ENCODE results near the gene ISCU. TPM values are rescaled to one million over a fixed set of nuclear protein-coding genes. Genes with fewer than 3 reads are reported as not detected.

Gene ISCU
- total RNA-seq, 2 donors from 2014 or later = 93.7 to 97.5 TPM

- Histone ChIP-seq H3K9me3 (no peaks in the 10 kb centered on the region), H3K4me3 (peak overlapping the region; percentile 86), H3K9ac (ENCODE audit: low read depth in 2 of 2, low read length in 2 of 2) (peak overlapping the region; percentile 16 to 96), H3K36me3 (no peaks in the 10 kb centered on the region), H3K4me1 (peaks cover 10% of the 10 kb centered on the region), H3K27ac (no peak overlapping the region), H3K27me3 (no peaks in the 10 kb centered on the region)
- intact Hi-C loops (cut with DNase I) = loop anchor here (10.0 kb wide), 2 partner anchors 245 to 395 kb away; no protein-coding TSS in a partner anchor
- no peak for DNase-seq
- TF ChIP-seq CTCF (IDR thresholded peaks at IDR 0.05) = no peak
Observed at GRCh38 chr12:108559748-108560147, 2.6 kb upstream of the ISCU start.

- Histone ChIP-seq H3K27me3 (no peaks in the 10 kb centered on the region), H3K36me3 (no peaks in the 10 kb centered on the region), H3K4me1 (peaks cover 10% of the 10 kb centered on the region), H3K4me3 (peak overlapping the region; percentile 86), H3K9ac (ENCODE audit: low read depth in 2 of 2, low read length in 2 of 2) (peak overlapping the region; percentile 76 to 96), H3K27ac (peak overlapping the region; percentile 89), H3K9me3 (no peaks in the 10 kb centered on the region)
- intact Hi-C loops (cut with DNase I) = loop anchor here (10.0 kb wide), 2 partner anchors 244 to 394 kb away; no protein-coding TSS in a partner anchor
- TF ChIP-seq CTCF (IDR thresholded peaks at IDR 0.05) = no peak
- DNase-seq = no peak
Observed at GRCh38 chr12:108560321-108560721, 2.1 kb upstream of the ISCU start.

GRCh38 chr12:108560752-108561719 lies 1.4 kb upstream of the ISCU start, which contains the start of gene SART3:
TSS of gene SART3 (minus strand) at chr12:108561173. CDS start at chr12:108561154, 19 bp downstream.
- Histone ChIP-seq H3K4me3 (peak within 1 kb of the TSS; percentile 86), H3K9ac (ENCODE audit: low read depth in 2 of 2, low read length in 2 of 2) (peak within 1 kb of the TSS; percentile 76 to 96), H3K4me1 (peaks cover 13% of the 10 kb centered on the region), H3K27ac (peak within 1 kb of the TSS; percentile 89), H3K27me3 (no peaks in the 10 kb centered on the region), H3K36me3 (peaks cover under 1% of the 10 kb centered on the region), H3K9me3 (no peaks in the 10 kb centered on the region)
- peak; percentile 81 for DNase-seq
- TF ChIP-seq CTCF (IDR thresholded peaks at IDR 0.05) = no peak
- intact Hi-C loops (cut with DNase I) = loop anchor here (10.0 kb wide), 2 partner anchors 244 to 394 kb away; no protein-coding TSS in a partner anchor

- peak overlapping the region; percentile 89 for H3K27ac ChIP-seq
- peak overlapping the region; percentile 86 for H3K4me3 ChIP-seq
- peaks cover 14% of the 10 kb centered on the region for H3K4me1 ChIP-seq
- no peaks in the 10 kb centered on the region for H3K9me3 ChIP-seq
- DNase-seq = no peak
- H3K36me3 ChIP-seq = peaks cover 4% of the 10 kb centered on the region
- H3K9ac ChIP-seq (ENCODE audit: low read depth in 2 of 2, low read length in 2 of 2) = peak overlapping the region; percentile 60 to 96
- H3K27me3 ChIP-seq = no peaks in the 10 kb centered on the region
- TF ChIP-seq CTCF (IDR thresholded peaks at IDR 0.05) = no peak
- intact Hi-C loops (cut with DNase I) = loop anchor here (2.0 to 10.0 kb wide), 3 partner anchors 57 to 393 kb away; no protein-coding TSS in a partner anchor
Observed at GRCh38 chr12:108561852-108562347, 496 bp upstream of the ISCU start.

- DNase-seq = peak; percentile 95
- H3K27ac ChIP-seq = peak overlapping the region; percentile 89
- H3K4me3 ChIP-seq = peak overlapping the region; percentile 86
- H3K27me3 ChIP-seq = no peaks in the 10 kb centered on the region
- H3K4me1 ChIP-seq = peaks cover 14% of the 10 kb centered on the region
- H3K9me3 ChIP-seq = no peaks in the 10 kb centered on the region
- intact Hi-C loops (cut with DNase I) = loop anchor here (2.0 to 10.0 kb wide), 3 partner anchors 56 to 392 kb away; no protein-coding TSS in a partner anchor
- peaks cover 4% of the 10 kb centered on the region for H3K36me3 ChIP-seq
- TF ChIP-seq CTCF (IDR thresholded peaks at IDR 0.05) = peak; percentile 75
- peak overlapping the region; percentile 79 to 100 for H3K9ac ChIP-seq (ENCODE audit: low read depth in 2 of 2, low read length in 2 of 2)
Observed at GRCh38 chr12:108563136-108563803, 874 bp downstream of the ISCU start.
